Prostate gland (tissue), 2 donors: ENCODE measurements around the gene RBM20.

Experiments used
- POLR2A ChIP-seq: fragments of 450-650 bp; IDR thresholded peaks from one replicate; pipeline ENCODE4 v1.6.1; 2016; ENCODE audit warnings: antibody characterized with exemption, mild to moderate bottlenecking
- POLR2AphosphoS5 ChIP-seq: sonication (generic); formaldehyde crosslinking; IDR thresholded peaks from one replicate; pipeline ENCODE4 v1.6.1; 2017; ENCODE audit warnings: antibody characterized with exemption
- TF ChIP-seq, protein P1 (sequence below), 4 experiments: fragments of 200-600 bp in 2 of 4; fragments of 450-650 bp in 2 of 4; sonication (generic) in 2 of 4; IDR thresholded peaks; 1 replicate in 3 of 4; 2 replicates in 1 of 4; pipeline ENCODE4 v1.5.1; 2016 to 2019; ENCODE audit warnings: antibody characterized with exemption in 4 of 4, mild to moderate bottlenecking in 2 of 4, moderate library complexity in 2 of 4

DNA sequence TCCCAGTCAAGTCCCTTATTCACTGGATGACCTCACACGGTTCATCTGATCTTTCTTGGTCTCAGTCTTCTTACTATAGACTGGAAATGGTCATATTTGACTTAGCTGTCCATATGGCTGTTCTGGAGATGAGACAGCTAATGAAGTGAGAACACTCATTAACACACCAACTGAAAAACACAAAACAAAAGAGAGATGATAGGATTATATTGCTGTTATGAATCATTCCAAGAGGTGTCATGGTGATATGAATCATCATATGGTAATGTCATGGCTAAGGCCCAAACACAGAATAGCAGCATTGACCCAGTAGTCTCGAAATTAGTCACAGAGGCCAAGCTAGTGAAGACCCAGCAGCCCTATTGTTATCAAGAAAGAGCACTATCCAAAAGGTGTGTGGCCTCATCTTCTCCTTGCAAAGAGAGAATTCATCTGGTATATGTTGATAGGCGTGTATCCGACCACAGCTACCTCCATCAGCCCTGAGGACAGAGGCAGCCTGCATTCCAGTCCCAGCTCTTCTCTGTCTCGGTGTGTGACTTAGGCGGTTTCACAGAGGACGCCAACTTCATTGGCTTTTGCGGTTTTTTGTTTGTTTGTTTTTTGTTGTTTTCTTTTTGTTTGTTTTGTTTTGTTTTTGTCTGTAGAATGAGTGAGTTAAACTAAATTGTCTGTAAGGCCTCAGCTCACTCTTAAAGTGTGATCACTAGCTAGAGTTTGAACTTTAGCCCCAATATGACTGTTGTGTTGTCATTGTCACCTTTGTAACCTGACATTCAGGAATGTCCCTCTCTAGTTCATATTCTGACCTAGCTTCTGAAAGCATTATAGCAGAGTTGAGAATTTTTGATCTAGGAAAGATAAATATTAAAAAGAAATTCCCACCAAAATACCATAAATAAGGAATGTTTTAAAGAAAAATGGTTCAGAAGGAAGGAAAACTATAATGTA lies 130.2 kb downstream of the RBM20 start:
- TF ChIP-seq, protein P1, sequence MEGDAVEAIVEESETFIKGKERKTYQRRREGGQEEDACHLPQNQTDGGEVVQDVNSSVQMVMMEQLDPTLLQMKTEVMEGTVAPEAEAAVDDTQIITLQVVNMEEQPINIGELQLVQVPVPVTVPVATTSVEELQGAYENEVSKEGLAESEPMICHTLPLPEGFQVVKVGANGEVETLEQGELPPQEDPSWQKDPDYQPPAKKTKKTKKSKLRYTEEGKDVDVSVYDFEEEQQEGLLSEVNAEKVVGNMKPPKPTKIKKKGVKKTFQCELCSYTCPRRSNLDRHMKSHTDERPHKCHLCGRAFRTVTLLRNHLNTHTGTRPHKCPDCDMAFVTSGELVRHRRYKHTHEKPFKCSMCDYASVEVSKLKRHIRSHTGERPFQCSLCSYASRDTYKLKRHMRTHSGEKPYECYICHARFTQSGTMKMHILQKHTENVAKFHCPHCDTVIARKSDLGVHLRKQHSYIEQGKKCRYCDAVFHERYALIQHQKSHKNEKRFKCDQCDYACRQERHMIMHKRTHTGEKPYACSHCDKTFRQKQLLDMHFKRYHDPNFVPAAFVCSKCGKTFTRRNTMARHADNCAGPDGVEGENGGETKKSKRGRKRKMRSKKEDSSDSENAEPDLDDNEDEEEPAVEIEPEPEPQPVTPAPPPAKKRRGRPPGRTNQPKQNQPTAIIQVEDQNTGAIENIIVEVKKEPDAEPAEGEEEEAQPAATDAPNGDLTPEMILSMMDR (IDR thresholded peaks at IDR 0.05), result no peak
- TF ChIP-seq POLR2A (no peak), POLR2AphosphoS5 (no peak)
